Epithelial cell of esophagus (primary cell): Measurements from ENCODE around the gene EAF2.

Experiments
- DNase-seq: peaks from one replicate; pipeline ENCODE4 v3.0.0; 2010; ENCODE audit warnings: low read depth
- H3K4me3 ChIP-seq: 2 replicates; pipeline ENCODE4 v1.5.1; 2011; ENCODE audit warnings: mild to moderate bottlenecking, low read length, control low read depth
- CTCF ChIP-seq: IDR thresholded peaks from 2 replicates; pipeline ENCODE4 v1.5.1; 2011; ENCODE audit warnings: low read depth, mild to moderate bottlenecking, low read length, control low read depth, inconsistent platforms; ENCODE audit not compliant: insufficient read depth; ENCODE audit errors: missing control alignments

Gene EAF2

GRCh38 chr3:121913305-121913990, 78.4 kb downstream of the EAF2 start:
- H3K4me3 ChIP-seq: no peak overlapping the region
- no peak for TF ChIP-seq CTCF
- no peak for DNase-seq

- no peak for TF ChIP-seq CTCF
- DNase-seq: no peak
- H3K4me3 ChIP-seq: no peak overlapping the region
Measured at GRCh38 chr3:121914081-121914998, 79.3 kb downstream of the EAF2 start.

GRCh38 chr3:121916189-121916588, 81.2 kb downstream of the EAF2 start:
- no peak overlapping the region for H3K4me3 ChIP-seq
- TF ChIP-seq CTCF: no peak
- DNase-seq: no peak

- no peak for TF ChIP-seq CTCF
- DNase-seq: peak; percentile 98
- peak overlapping the region; percentile 20 for H3K4me3 ChIP-seq
Measured at GRCh38 chr3:121918779-121919483, 83.9 kb downstream of the EAF2 start.

- no peak for TF ChIP-seq CTCF
- no peak overlapping the region for H3K4me3 ChIP-seq
- DNase-seq: no peak
Measured at GRCh38 chr3:121924734-121925133, 89.7 kb downstream of the EAF2 start.

- TF ChIP-seq CTCF: no peak
- DNase-seq: no peak
- no peak overlapping the region for H3K4me3 ChIP-seq
Measured at GRCh38 chr3:121926380-121926779, 91.4 kb downstream of the EAF2 start.
